ENCODE results near the gene PLXNB2.

Gene PLXNB2

GRCh38 chr22:50248196-50249081 is 59.0 kb downstream of the PLXNB2 start:
- Histone ChIP-seq H3K4me3 (no peak overlapping the region), H3K27ac (peak overlapping the region in 5 of 21 experiments; percentile 8 to 91 (median 31))

- peak overlapping the region in 4 of 21 experiments; percentile 16 to 91 (median 40) for H3K27ac ChIP-seq
- no peak overlapping the region for H3K4me3 ChIP-seq
These were observed 59.7 kb downstream of the PLXNB2 start for GRCh38 chr22:50247748-50248147.

GRCh38 chr22:50246242-50247175 is 60.9 kb downstream of the PLXNB2 start:
- peak overlapping the region in 1 of 7 experiments; percentile 86 for H3K4me3 ChIP-seq
- peak overlapping the region in 5 of 21 experiments; percentile 90 to 96 (median 92) for H3K27ac ChIP-seq

DNA sequence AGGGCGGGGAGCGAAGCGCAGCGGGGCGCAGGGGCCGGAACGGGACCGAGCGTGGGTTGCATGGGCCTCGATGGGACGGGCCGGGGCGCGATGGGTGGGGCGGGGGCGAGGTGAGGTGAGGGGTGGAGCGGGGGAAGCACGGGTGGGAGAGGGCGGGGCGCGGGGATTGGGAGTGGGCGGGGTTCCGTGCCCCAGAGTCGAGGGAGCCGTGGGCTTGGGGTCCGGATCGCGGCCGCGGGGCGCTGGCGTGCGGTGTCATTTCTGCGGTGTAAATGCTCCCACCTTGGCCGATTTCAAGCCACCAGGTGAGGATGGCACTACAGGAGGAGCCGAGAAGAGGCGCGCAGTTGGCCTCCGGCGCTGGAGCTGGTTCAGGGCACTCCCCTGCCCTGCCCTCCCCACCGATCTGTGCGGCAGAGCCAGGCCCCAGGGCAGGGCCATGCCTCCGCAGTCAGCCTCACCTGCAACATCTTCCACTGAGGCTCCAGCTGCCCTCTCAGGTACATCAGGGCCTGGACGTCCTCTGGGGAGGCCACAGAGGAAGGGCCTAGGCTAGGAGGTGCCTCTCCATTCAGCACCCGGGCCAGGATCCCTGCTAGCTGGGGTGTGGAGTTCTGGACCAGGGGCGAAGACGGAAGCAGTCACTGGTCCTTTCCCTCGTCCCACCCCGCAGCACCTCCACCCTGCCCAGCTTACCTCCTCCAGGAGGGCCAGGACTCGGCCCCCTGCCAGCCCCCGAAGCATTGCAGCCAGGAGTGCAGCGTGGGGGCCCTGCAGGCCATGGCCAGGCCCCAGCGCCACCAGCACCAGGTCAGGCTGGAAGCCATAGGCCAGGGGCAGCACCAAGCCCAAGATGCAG is 62.0 kb downstream of the PLXNB2 start:
- peak overlapping the region; percentile 54 to 92 (median 69) for H3K4me3 ChIP-seq
- peak overlapping the region; percentile 77 to 96 (median 92) for H3K27ac ChIP-seq

- peak within 1 kb of the TSS; percentile 77 to 96 (median 92) for H3K27ac ChIP-seq
- H3K4me3 ChIP-seq = peak within 1 kb of the TSS; percentile 54 to 92 (median 69)
These were observed 62.8 kb downstream of the PLXNB2 start, which contains the start of gene TUBGCP6 for GRCh38 chr22:50244420-50245213. Gene TUBGCP6 (minus strand): TSS chr22:50245023. CDS start chr22:50244459, 564 bp downstream.

DNA sequence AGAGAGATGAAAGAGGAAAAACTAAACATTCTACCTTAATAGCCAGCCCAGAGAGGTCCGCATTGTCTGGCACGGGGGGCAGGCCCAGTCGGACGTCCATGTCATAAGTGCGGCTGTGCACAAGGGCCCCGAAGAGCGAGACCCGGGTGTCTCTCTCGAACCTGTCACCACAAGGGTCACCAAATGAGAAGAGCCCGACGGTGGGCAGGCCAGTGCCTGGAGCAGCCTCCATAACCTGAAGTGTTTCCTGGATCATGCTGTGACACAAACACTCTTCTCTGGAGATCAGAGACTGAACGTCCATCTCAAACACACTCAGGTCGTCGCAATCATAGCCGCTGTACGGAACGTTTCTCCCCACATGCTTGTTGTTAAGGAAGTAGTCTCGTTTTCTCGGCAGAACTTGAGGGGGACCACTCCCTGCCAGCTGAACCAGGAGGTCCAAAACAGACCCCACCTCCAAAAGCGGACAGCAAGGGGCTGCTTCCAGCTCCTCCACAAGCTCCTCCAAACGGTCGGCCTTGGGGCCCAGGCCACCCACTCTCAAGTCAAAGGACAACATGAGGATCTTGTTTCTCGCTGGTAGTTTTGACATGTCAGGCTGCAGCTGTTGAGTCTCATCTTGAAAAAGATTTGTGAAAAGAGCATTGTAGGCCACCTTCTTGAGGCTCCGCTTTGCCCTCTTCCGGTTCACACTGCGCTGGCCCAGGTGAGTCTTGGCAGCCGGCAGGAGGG is 63.6 kb downstream of the PLXNB2 start:
- Histone ChIP-seq H3K27ac (peak overlapping the region; percentile 77 to 96 (median 92)), H3K4me3 (peak overlapping the region; percentile 54 to 92 (median 69))

- H3K27ac ChIP-seq = peak overlapping the region in 5 of 21 experiments; percentile 16 to 96 (median 58)
These were observed 65.0 kb downstream of the PLXNB2 start for GRCh38 chr22:50242406-50242949.

GRCh38 chr22:50238755-50239154 is 68.7 kb downstream of the PLXNB2 start:
- no peak overlapping the region for H3K27ac ChIP-seq
- no peak overlapping the region for H3K4me3 ChIP-seq

More at GRCh38 chr22:50242406-50242949, 65.0 kb downstream of the PLXNB2 start:
- peak overlapping the region; percentile 54 to 92 (median 69) for H3K4me3 ChIP-seq

DNA sequence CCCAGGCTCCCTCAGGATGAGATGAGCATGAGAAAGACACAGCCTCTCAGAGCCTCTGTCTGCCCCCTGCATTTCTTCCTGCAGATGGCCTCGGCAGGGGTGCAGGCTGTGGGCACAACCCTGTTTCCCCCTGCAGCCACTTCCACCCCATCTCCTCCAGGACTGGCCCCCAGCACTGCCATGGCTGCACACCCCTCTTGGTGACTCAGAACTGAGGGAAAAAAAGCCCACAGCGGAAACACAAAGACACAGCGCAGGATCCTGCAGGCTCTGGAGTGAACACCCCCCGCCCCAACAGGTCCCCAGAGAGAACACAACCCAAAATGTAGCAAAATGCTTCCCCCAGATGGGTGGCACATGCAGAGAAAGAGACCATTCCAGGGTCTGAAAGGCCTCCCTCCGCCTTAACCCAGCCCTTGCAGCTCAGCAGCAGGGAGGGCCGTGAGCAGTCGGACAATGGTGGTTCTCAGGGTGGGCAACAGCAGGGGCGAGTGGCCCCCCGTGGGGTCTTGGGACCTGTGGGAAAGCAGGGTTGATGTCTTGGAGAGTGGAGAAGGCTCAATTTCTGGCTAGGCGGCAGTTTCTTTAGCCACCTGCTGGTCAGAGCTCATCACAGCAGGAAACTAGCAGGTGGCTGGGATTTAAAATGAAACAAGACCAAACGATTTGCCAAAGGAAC is 70.6 kb downstream of the PLXNB2 start:
- Histone ChIP-seq H3K27ac (no peak overlapping the region), H3K4me3 (no peak overlapping the region)

GRCh38 chr22:50233223-50233622 is 74.2 kb downstream of the PLXNB2 start:
- Histone ChIP-seq H3K4me3 (no peak overlapping the region), H3K27ac (no peak overlapping the region)

DNA sequence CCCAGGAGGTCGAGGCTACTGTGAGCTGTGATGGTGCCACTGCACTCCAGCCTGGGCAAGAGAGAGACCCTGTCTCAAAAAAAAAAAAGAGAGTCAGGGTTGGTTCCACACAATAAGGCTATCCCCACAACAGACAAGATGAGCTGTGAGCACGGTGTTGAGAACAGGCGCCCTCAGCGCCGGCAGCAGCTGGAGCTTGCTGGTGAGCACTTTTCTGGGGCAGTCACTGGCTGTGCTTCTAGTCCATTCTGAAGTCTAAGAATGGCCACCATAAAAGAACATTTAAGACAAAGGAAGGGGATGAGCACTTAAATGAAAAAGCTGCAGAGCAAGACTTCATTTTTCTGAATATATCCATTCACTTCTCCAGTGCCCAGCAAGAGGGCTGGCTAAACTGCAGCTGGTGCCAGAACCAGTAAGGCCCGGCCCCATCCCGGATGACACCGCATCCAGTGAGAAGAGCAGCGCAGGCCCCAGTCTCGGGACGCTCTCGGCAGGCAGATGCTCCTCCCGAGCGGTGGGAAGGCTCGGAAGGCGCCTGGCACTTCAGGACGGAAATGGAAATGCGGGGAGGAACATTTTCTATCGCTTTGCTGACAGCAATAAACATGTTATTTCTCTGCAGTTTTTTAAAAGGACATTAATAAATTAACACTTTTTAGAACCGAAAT is 74.8 kb downstream of the PLXNB2 start:
- no peak overlapping the region for H3K27ac ChIP-seq
- no peak overlapping the region for H3K4me3 ChIP-seq

GRCh38 chr22:50229370-50229769 is 78.1 kb downstream of the PLXNB2 start:
- H3K4me3 ChIP-seq = no peak overlapping the region
- H3K27ac ChIP-seq = no peak overlapping the region

- H3K27ac ChIP-seq = no peak overlapping the region
- H3K4me3 ChIP-seq = no peak overlapping the region
These were observed 79.1 kb downstream of the PLXNB2 start for GRCh38 chr22:50228366-50228765.

GRCh38 chr22:50227579-50228215 is 79.7 kb downstream of the PLXNB2 start:
- Histone ChIP-seq H3K27ac (no peak overlapping the region), H3K4me3 (no peak overlapping the region)

DNA sequence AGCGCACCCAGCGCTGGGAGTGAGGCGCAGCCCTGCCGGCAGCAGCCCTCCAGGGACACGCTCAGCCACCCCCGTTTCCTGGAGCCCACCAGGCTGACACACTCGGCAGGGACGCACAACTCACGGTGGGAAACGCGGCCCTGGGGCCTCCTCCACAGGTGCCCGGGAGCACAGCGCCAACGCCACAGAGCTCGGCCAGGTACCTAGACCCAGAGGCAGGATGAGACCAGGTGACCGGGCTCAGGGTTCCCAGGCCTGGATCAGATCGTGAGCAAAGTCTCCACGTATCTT is 80.6 kb downstream of the PLXNB2 start:
- H3K27ac ChIP-seq = no peak overlapping the region
- H3K4me3 ChIP-seq = no peak overlapping the region
